Measurements from ENCODE around the gene ATG2A.

GRCh38 chr11:64898541-64898940 lies 18.5 kb downstream of the ATG2A start:
- TF ChIP-seq YY1 (IDR thresholded peaks at IDR 0.05; ENCODE audit: extremely low read depth, insufficient replicate concordance, low read depth, low read length), result no peak
- TF ChIP-seq, protein P1, sequence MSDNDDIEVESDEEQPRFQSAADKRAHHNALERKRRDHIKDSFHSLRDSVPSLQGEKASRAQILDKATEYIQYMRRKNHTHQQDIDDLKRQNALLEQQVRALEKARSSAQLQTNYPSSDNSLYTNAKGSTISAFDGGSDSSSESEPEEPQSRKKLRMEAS (IDR thresholded peaks at IDR 0.05), result no peak
- TF ChIP-seq RAD21 (IDR thresholded peaks at IDR 0.05; ENCODE audit: low read depth), result no peak

Measured in HCT116 (cell line).